Raji (cell line): ENCODE results near the gene ZNF600.
A peak's percentile ranks its signal among the peaks of the same experiment; 100 is the strongest.

Experiments used
- POLR2A ChIP-seq: IDR thresholded peaks from 2 replicates; pipeline ENCODE4 v1.6.1; 2011; ENCODE audit warnings: low read depth, low read length, control low read depth; ENCODE audit not compliant: insufficient read depth

Gene ZNF600

GRCh38 chr19:52735734-52736133 is 50.9 kb downstream of the ZNF600 start:
- no peak for TF ChIP-seq POLR2A

- TF ChIP-seq POLR2A = peak; percentile 90
Observed at GRCh38 chr19:52734893-52735661, 51.5 kb downstream of the ZNF600 start, which contains the start of gene ZNF611. Gene ZNF611 (minus strand): TSS chr19:52735044. CDS start chr19:52715894, 19,150 bp downstream.

GRCh38 chr19:52734331-52734892 is 52.2 kb downstream of the ZNF600 start:
- no peak for TF ChIP-seq POLR2A

- no peak for TF ChIP-seq POLR2A
Observed at GRCh38 chr19:52725528-52725961, 61.0 kb downstream of the ZNF600 start.

- TF ChIP-seq POLR2A = no peak
Observed at GRCh38 chr19:52724701-52725514, 61.7 kb downstream of the ZNF600 start.

- TF ChIP-seq POLR2A = no peak
Observed at GRCh38 chr19:52722062-52723003, 64.3 kb downstream of the ZNF600 start.

- TF ChIP-seq POLR2A = no peak
Observed at GRCh38 chr19:52716522-52716921, 70.1 kb downstream of the ZNF600 start.
